ENCODE measurements around the gene MRPL51. TPM values are rescaled to one million over a fixed set of nuclear protein-coding genes. Genes with fewer than 3 reads are reported as not detected.
"Not testable (repeated sequence)": the region's sequence is repeated elsewhere in the genome, so short reads cannot be mapped to it uniquely, and the experiment has no call there.

Gene MRPL51
- total RNA-seq, 3 donors from 2014 or later (not counting 1 experiment from before 2014, with no cell fraction given) = 32.8 to 48.3 (median 45.4) TPM

GRCh38 chr12:6538420-6539313, 45.6 kb upstream of the MRPL51 start:
- Mint-ChIP-seq H3K4me1 (peaks cover 26 to 46% of the 10 kb centered on the region in 2 donors), H3K27me3 (ENCODE audit: low read depth in 2 of 2) (no peaks in the 10 kb centered on the region), H3K4me3 (no peak overlapping the region), H3K9me3 (no peaks in the 10 kb centered on the region), H3K27ac (peak overlapping the region; percentile 82 to 98), H3K36me3 (no peaks in the 10 kb centered on the region)
- ATAC-seq (no peak), DNase-seq (no peak)
- TF ChIP-seq CTCF (IDR thresholded peaks at IDR 0.05) = no peak
- Histone ChIP-seq H3K27ac (ENCODE audit: low read length) (no peak overlapping the region), H3K4me3 (ENCODE audit: low read length) (no peak overlapping the region), H3K27me3 (ENCODE audit: control insufficient read depth, insufficient read depth, low read length) (no peaks in the 10 kb centered on the region), H3K36me3 (ENCODE audit: control insufficient read depth, insufficient read depth, low read length) (peaks cover 47% of the 10 kb centered on the region), H3K9me3 (ENCODE audit: control insufficient read depth, insufficient read depth, low read length) (no peaks in the 10 kb centered on the region), H3K4me1 (ENCODE audit: control insufficient read depth, insufficient read depth, low read length) (peaks cover 49% of the 10 kb centered on the region)
- intact Hi-C loops (cut with micrococcal nuclease) = loop anchor here (1.0 to 10.0 kb wide), 3 partner anchors 115 to 474 kb away; no protein-coding TSS in a partner anchor
- 80% methylated on average over 24 of the region's 24 CpGs for WGBS (ENCODE audit: insufficient coverage)

GRCh38 chr12:6537580-6538419, 44.7 kb upstream of the MRPL51 start:
- DNase-seq (peak; percentile 83 to 93), ATAC-seq (peak in 1 of 3 donors; percentile 38)
- peaks cover 57% of the 10 kb centered on the region for H3K4me1 ChIP-seq (ENCODE audit: control insufficient read depth, insufficient read depth, low read length)
- Mint-ChIP-seq H3K27ac (peak overlapping the region; percentile 82 to 98), H3K4me1 (peaks cover 31 to 55% of the 10 kb centered on the region in 2 donors), H3K4me3 (peak overlapping the region; percentile 69)
- peaks cover 47% of the 10 kb centered on the region for H3K36me3 ChIP-seq (ENCODE audit: control insufficient read depth, insufficient read depth, low read length)
- intact Hi-C loops (cut with micrococcal nuclease) = loop anchor here (1.0 to 10.0 kb wide), 3 partner anchors 114 to 473 kb away; no protein-coding TSS in a partner anchor
- H3K27ac ChIP-seq (ENCODE audit: low read length) = peak overlapping the region; percentile 45
- H3K36me3 Mint-ChIP-seq; H3K4me3 ChIP-seq (ENCODE audit: low read length); H3K9me3 Mint-ChIP-seq; H3K27me3 ChIP-seq (ENCODE audit: control insufficient read depth, insufficient read depth, low read length); H3K27me3 Mint-ChIP-seq (ENCODE audit: low read depth in 2 of 2); H3K9me3 ChIP-seq (ENCODE audit: control insufficient read depth, insufficient read depth, low read length): not testable (repeated sequence)
- peak; percentile 85 for TF ChIP-seq CTCF (IDR thresholded peaks at IDR 0.05)
- 36% methylated on average over 17 of the region's 17 CpGs for WGBS (ENCODE audit: insufficient coverage)

- no peak for TF ChIP-seq CTCF (IDR thresholded peaks at IDR 0.05)
- Histone ChIP-seq H3K9me3 (ENCODE audit: control insufficient read depth, insufficient read depth, low read length) (no peaks in the 10 kb centered on the region), H3K36me3 (ENCODE audit: control insufficient read depth, insufficient read depth, low read length) (peaks cover 47% of the 10 kb centered on the region), H3K27ac (ENCODE audit: low read length) (peak overlapping the region; percentile 45), H3K4me1 (ENCODE audit: control insufficient read depth, insufficient read depth, low read length) (peaks cover 65% of the 10 kb centered on the region), H3K4me3 (ENCODE audit: low read length) (no peak overlapping the region), H3K27me3 (ENCODE audit: control insufficient read depth, insufficient read depth, low read length) (no peaks in the 10 kb centered on the region)
- DNase-seq (peak in 1 of 2 donors; percentile 32), ATAC-seq (no peak)
- Mint-ChIP-seq H3K4me3 (peak overlapping the region; percentile 69), H3K4me1 (peaks cover 37 to 62% of the 10 kb centered on the region in 2 donors), H3K27me3 (ENCODE audit: low read depth in 2 of 2) (no peaks in the 10 kb centered on the region), H3K36me3 (no peaks in the 10 kb centered on the region), H3K27ac (peak overlapping the region; percentile 96 to 98), H3K9me3 (no peaks in the 10 kb centered on the region)
- 76% methylated on average over 17 of the region's 19 CpGs for WGBS (ENCODE audit: insufficient coverage)
- intact Hi-C loops (cut with micrococcal nuclease) = loop anchor here (5.0 to 10.0 kb wide), 2 partner anchors 340 to 472 kb away; no protein-coding TSS in a partner anchor
Observed at GRCh38 chr12:6536894-6537579, 44.0 kb upstream of the MRPL51 start.
